Activated CD4-positive, alpha-beta T cell treated with anti-CD3 and anti-CD28 coated beads for 48 hours (primary cell): ENCODE data around the gene PDE2A.

Experiments
- DNase-seq: peaks from one replicate; pipeline ENCODE4 v3.0.0-alpha.2; 2020

The PDE2A gene

GRCh38 chr11:72655014-72655413 lies 19.2 kb downstream of the PDE2A start:
- DNase-seq: no peak

DNA sequence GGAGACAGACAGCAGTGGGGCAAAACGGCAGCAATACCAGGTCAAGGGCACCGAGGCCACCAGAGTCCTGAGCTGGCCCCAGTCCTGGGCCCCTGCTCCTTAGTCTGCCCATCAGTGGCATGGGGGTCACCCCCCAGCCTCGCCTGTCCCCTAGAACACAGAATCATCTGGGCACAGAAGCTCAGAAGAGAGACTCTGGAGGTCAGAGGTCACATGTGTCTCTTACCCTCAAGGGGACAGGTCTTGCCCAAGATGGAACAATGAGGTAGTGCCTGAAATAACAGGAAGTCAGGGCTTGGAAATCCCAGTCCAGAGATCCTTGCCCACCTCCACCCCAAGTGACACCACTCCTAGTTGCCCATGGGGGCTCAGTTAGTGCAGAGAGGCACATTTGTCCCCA lies 20.6 kb downstream of the PDE2A start:
- DNase-seq: no peak

- no peak for DNase-seq
These were observed 21.2 kb downstream of the PDE2A start for GRCh38 chr11:72652873-72653630.

DNA sequence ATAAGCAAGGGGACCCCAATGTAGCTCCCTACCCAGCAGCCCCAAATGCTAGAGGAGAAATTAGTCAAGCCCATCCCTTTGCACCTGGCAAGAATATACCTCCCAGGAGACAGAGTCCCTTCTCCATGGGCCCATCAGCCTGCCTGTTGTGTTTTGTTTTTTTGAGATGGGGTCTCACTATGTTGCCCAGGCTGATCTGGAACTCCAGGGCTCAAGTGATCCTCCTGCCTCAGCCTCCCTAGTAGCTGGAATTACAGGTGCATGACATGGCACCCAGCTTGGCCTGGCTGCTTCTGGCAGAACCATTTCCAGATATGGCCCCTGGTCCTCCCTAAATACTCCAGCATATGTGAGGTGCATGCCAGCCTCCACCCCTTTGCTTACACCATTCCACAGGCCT lies 22.1 kb downstream of the PDE2A start:
- no peak for DNase-seq

DNA sequence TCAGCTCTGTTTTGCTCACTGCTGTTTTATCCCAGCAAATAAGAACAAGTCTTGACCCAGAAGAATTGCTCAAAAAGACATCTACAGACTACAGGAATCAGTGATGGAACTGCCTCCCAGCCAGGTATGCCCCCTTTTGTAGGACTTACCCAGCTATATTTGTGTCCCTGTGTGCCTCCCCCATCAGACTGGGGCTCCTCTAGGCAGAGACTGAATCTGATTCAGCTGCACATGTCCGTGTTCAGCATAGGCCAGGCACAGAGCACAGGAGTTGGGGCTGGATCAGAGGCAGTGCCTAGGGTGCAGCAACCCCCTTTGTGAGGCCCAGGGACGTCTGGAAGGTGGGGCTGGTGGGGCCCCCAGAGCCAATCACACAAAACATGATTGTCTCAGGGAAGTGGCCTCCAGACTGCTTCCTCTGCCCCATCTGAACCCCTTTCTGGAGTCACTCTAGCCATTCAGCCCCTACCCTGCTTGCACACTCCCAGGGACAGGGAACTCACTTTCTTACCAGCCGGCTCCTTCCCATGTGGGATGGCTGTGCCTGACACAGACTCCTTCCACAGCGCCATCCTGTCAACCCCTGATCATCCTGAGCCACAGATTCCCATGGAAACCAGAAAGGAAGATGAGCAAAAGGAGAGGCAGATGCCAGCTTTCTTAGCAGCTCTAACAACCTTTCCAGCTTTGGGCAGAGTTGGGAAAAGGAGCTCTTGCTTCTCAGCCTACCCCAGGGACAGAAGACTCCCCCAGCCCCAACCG lies 24.8 kb downstream of the PDE2A start:
- DNase-seq: no peak

DNA sequence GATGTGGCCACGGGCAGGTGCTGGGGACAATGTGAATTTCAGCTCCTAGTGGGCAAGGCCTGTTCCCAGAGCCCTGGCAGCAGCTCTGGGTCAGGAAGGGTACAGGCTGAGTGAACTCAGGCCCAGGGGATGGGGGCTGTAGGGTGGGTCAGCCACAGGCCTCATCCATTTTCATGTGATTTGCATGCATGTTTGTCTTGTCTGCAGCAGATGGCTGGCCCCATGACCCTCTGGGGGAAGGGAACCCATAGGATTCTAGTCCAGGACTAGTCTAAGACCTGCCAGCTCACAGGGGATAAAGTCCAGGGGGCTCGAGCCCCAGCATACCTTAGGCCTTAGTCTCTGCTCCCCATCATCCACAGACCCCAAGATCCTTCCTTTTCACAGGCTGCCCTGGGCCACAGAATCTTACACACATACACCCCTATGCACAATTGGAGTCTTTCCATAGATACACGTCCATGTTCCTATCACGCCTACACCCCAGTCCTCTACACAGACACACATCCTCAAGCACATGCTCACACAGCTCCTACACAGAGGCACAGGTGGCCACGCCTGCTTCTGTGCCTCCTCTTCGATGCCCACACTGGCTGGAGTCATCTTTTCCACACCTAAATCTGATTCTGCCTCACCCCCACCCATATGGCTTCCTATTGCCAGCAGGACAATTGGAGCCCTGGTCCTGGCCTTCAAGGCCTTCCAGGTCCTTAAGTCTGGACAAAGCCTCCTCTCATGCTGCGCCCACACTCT lies 25.7 kb downstream of the PDE2A start:
- no peak for DNase-seq

- DNase-seq: no peak
These were observed 26.3 kb downstream of the PDE2A start for GRCh38 chr11:72647882-72648281.

GRCh38 chr11:72646472-72646871 lies 27.8 kb downstream of the PDE2A start:
- DNase-seq: no peak

- no peak for DNase-seq
These were observed 28.2 kb downstream of the PDE2A start for GRCh38 chr11:72646024-72646423.

GRCh38 chr11:72643547-72643946 lies 30.7 kb downstream of the PDE2A start:
- no peak for DNase-seq

DNA sequence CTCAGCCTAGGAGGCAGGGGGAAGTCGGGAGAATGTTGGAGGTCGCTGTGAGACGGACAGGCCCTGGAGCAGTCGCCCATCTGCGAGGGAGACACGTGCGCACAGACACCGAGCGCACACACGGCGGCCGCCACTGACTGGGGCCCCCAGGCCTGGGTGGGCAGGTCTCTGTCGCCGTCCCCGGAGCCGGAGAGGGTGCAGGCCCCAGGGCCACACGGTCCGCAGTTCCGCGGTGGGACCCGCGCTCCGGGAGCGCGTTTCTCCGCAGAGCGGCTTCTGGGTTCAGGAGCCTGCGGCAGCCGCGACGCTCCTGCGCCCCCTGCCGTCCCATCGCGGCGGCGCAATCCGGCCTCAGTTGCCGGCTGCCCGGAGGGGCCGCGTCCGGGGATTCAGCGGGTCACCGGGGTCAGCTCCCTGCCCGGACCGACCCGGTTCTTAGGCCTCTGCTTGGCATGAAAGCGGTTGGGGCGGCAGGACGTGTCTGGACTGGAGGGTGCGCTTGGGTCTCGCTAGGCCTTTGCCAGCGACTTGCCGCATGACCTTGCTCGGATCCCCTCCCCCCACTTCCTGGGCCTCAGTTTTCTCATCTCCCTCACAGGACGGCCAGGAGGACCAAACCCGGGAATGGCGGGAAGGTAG lies 31.2 kb downstream of the PDE2A start:
- peak; percentile 70 for DNase-seq

GRCh38 chr11:72642043-72642883 lies 32.0 kb downstream of the PDE2A start:
- DNase-seq: no peak

- no peak for DNase-seq
These were observed 32.6 kb downstream of the PDE2A start for GRCh38 chr11:72641522-72642042.

- DNase-seq: no peak
These were observed 34.5 kb downstream of the PDE2A start for GRCh38 chr11:72639502-72640375.

- no peak for DNase-seq
These were observed 36.3 kb downstream of the PDE2A start for GRCh38 chr11:72637926-72638325.

DNA sequence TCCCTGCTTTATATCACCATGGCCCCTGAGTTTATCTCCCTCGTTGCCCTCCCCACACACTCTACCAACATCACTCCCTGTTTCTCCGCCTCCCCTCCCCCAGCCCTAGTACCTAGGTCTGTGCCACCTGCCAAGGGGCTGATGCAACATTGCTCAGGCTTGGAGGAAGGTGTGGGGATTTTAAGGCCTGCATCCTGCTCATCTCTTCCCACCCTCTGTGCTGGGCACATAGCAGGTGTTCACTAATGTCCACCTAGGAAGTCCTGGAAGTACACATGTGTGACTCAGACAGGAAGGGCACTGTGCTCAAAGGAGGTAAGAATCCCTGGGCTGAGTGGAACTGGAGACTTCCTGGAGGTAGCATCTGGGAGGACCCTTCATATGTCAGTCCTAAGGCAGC lies 37.0 kb downstream of the PDE2A start:
- no peak for DNase-seq

- DNase-seq: no peak
These were observed 37.8 kb downstream of the PDE2A start for GRCh38 chr11:72636376-72636775.

- DNase-seq: no peak
These were observed 38.3 kb downstream of the PDE2A start for GRCh38 chr11:72635933-72636332.

- no peak for DNase-seq
These were observed 38.8 kb downstream of the PDE2A start for GRCh38 chr11:72635309-72635915.

DNA sequence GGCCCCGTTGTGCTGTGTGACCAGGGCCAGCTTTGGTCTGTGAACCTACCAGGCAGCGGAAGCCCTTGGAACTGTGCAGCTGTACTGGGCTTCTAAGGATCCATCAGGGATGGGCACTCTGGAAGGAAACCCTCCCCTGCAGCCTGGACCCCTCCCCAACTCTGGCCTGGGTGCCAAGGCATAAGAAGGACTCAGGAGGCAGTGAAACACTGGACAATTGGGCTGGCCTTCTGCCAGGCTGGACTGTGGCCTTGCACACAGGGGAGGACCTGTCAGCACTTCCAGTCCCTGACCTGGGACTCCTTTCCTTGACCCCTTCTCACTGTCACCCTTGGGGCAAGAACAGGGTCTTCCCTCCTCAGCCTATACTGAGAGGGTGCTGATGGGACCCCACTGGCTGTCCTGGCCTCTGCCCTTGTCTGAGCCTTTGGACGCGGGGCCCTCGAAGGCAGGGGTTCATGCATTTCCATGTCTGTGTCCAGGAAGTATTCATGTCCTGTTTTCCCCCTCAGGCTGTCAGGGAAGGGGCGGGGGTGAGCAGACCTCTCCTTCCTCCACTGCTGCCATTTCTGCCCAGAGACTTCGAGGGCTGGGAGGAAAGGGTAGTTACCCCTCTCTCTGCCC lies 39.6 kb downstream of the PDE2A start:
- no peak for DNase-seq
